Fibroblast of mammary gland (primary cell): ENCODE measurements around the gene ACSL3.

Experiments used
- DNase-seq: peaks from one replicate; pipeline ENCODE4 v3.0.0-alpha.2; 2010; ENCODE audit warnings: low read depth
- H3K4me3 ChIP-seq: 2 replicates; pipeline ENCODE4 v1.5.1; 2011; ENCODE audit warnings: low read depth, mild to moderate bottlenecking, low read length, moderate library complexity; ENCODE audit not compliant: control insufficient read depth
- CTCF ChIP-seq: conservative IDR thresholded peaks from 2 replicates; pipeline ENCODE4 v1.5.1; 2011; ENCODE audit warnings: low read depth, low read length, inconsistent platforms; ENCODE audit not compliant: control insufficient read depth, insufficient read depth

Gene ACSL3

GRCh38 chr2:222851956-222852617 lies 8.7 kb upstream of the ACSL3 start:
- H3K4me3 ChIP-seq: no peak overlapping the region
- no peak for DNase-seq
- no peak for TF ChIP-seq CTCF

GRCh38 chr2:222854773-222855700 lies 5.8 kb upstream of the ACSL3 start:
- no peak for TF ChIP-seq CTCF
- H3K4me3 ChIP-seq: no peak overlapping the region
- no peak for DNase-seq

GRCh38 chr2:222859786-222860612 lies 837 bp upstream of the ACSL3 start:
- peak overlapping the region; percentile 39 for H3K4me3 ChIP-seq
- TF ChIP-seq CTCF: no peak
- DNase-seq: peak; percentile 94

GRCh38 chr2:222861411-222862105 lies 722 bp downstream of the ACSL3 start:
- peak overlapping the region; percentile 63 for H3K4me3 ChIP-seq
- TF ChIP-seq CTCF: no peak
- no peak for DNase-seq

GRCh38 chr2:222862106-222862908 lies 1.5 kb downstream of the ACSL3 start:
- peak; percentile 52 for DNase-seq
- TF ChIP-seq CTCF: peak; percentile 21
- peak overlapping the region; percentile 63 for H3K4me3 ChIP-seq
